Keratinocyte (primary cell): Measurements from ENCODE around the gene GLOD4.

Source experiments
- EZH2 ChIP-seq: IDR thresholded peaks from one replicate; pipeline ENCODE4 v1.6.1; 2012; ENCODE audit warnings: inconsistent platforms, mild to moderate bottlenecking, low read length, moderate library complexity
- TF ChIP-seq, protein P1 (sequence below), 3 experiments: IDR thresholded peaks in 1 of 3; conservative IDR thresholded peaks in 1 of 3; optimal IDR thresholded peaks in 1 of 3; 2 replicates in 2 of 3; 3 replicates in 1 of 3; pipeline versions ENCODE3 to v1.5.1; 2011; ENCODE audit warnings: low read length in 3 of 3, mild to moderate bottlenecking in 3 of 3, moderate library complexity in 2 of 3, control low read depth in 1 of 3, inconsistent platforms in 1 of 3; ENCODE audit not compliant: insufficient read depth in 2 of 3; ENCODE audit errors: extremely low read depth in 1 of 3

- TF ChIP-seq, protein P1, sequence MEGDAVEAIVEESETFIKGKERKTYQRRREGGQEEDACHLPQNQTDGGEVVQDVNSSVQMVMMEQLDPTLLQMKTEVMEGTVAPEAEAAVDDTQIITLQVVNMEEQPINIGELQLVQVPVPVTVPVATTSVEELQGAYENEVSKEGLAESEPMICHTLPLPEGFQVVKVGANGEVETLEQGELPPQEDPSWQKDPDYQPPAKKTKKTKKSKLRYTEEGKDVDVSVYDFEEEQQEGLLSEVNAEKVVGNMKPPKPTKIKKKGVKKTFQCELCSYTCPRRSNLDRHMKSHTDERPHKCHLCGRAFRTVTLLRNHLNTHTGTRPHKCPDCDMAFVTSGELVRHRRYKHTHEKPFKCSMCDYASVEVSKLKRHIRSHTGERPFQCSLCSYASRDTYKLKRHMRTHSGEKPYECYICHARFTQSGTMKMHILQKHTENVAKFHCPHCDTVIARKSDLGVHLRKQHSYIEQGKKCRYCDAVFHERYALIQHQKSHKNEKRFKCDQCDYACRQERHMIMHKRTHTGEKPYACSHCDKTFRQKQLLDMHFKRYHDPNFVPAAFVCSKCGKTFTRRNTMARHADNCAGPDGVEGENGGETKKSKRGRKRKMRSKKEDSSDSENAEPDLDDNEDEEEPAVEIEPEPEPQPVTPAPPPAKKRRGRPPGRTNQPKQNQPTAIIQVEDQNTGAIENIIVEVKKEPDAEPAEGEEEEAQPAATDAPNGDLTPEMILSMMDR (optimal IDR thresholded peaks at IDR 0.05 in 1 of 3, IDR thresholded peaks at IDR 0.05 in 1 of 3, conservative IDR thresholded peaks at IDR 0.05 in 1 of 3; ENCODE audit: extremely low read depth in 1 of 3, insufficient read depth in 2 of 3, low read length in 3 of 3): no peak
- no peak for TF ChIP-seq EZH2
These were observed 64.0 kb downstream of the GLOD4 start for GRCh38 chr17:718075-718474.
